H1 (cell line): Measurements from ENCODE around the gene DEDD. TPM values are rescaled to one million over a fixed set of nuclear protein-coding genes. Genes with fewer than 3 reads are reported as not detected.
A peak's percentile ranks its signal among the peaks of the same experiment; 100 is the strongest.

Experiments
- ASH2L ChIP-seq: fragments of 200-600, 300-600 bp; sonication (generic); IDR thresholded peaks from one replicate; pipeline ENCODE4 v1.7.1; 2017; ENCODE audit warnings: low read length
- CREB1 ChIP-seq: IDR thresholded peaks from 2 replicates; pipeline ENCODE4 v1.6.1; 2012; ENCODE audit warnings: inconsistent platforms
- CTCF ChIP-seq, 3 experiments: IDR thresholded peaks; 1 replicate in 2 of 3; 2 replicates in 1 of 3; pipeline versions ENCODE4 v1.5.1 to v1.6.1; 2011; ENCODE audit warnings: low read length in 3 of 3, mild to moderate bottlenecking in 3 of 3, inconsistent platforms in 2 of 3, low read depth in 1 of 3, moderate library complexity in 1 of 3; ENCODE audit not compliant: insufficient read depth in 1 of 3; ENCODE audit errors: control extremely low read depth in 1 of 3
- E2F6 ChIP-seq: IDR thresholded peaks from 2 replicates; pipeline ENCODE4 v1.6.1; 2012; ENCODE audit warnings: inconsistent platforms
- EP300 ChIP-seq, 2 experiments: IDR thresholded peaks; 1 replicate in 1 of 2; 2 replicates in 1 of 2; pipeline ENCODE4 v1.6.1; 2011 to 2012; ENCODE audit warnings: low read depth in 2 of 2, low read length in 2 of 2, mild to moderate bottlenecking in 2 of 2, borderline replicate concordance in 1 of 2, inconsistent platforms in 1 of 2, moderate library complexity in 1 of 2
- FOSL1 ChIP-seq: IDR thresholded peaks from 2 replicates; pipeline ENCODE4 v1.6.1; 2011; ENCODE audit warnings: mild to moderate bottlenecking, low read depth, low read length, moderate library complexity; ENCODE audit not compliant: insufficient read depth
- JUND ChIP-seq: IDR thresholded peaks from 2 replicates; pipeline ENCODE4 v1.6.1; 2011; ENCODE audit warnings: mild to moderate bottlenecking, improper control_type of control experiment, low read length
- MAX ChIP-seq: IDR thresholded peaks from 2 replicates; pipeline ENCODE4 v1.6.1; 2012; ENCODE audit warnings: inconsistent platforms
- PHF8 ChIP-seq: fragments of 200-600 bp; sonication (generic); conservative IDR thresholded peaks from 2 replicates; pipeline ENCODE4 v1.7.1; 2012; ENCODE audit warnings: low read depth, mild to moderate bottlenecking, inconsistent platforms, low read length, moderate library complexity
- RAD21 ChIP-seq, 2 experiments: IDR thresholded peaks in 1 of 2; conservative IDR thresholded peaks in 1 of 2; 2 replicates each; pipeline ENCODE4 v1.6.1; 2011; ENCODE audit warnings: low read depth in 2 of 2, low read length in 2 of 2, improper control_type of control experiment in 1 of 2, inconsistent platforms in 1 of 2, mild to moderate bottlenecking in 1 of 2, moderate library complexity in 1 of 2
- SIN3A ChIP-seq, 2 experiments: IDR thresholded peaks in 1 of 2; conservative IDR thresholded peaks in 1 of 2; 2 replicates each; pipeline ENCODE4 v1.6.1; 2011 to 2012; ENCODE audit warnings: low read length in 2 of 2, improper control_type of control experiment in 1 of 2, low read depth in 1 of 2, mild to moderate bottlenecking in 1 of 2
- SP4 ChIP-seq: IDR thresholded peaks from 2 replicates; pipeline ENCODE4 v1.6.1; 2012; ENCODE audit warnings: low read length, inconsistent platforms
- TAF7 ChIP-seq: optimal IDR thresholded peaks from 2 replicates; pipeline ENCODE3; 2011; ENCODE audit warnings: low read depth, mild to moderate bottlenecking, inconsistent platforms, low read length, moderate library complexity, borderline replicate concordance
- USF2 ChIP-seq: IDR thresholded peaks from 2 replicates; pipeline ENCODE4 v1.6.1; 2011; ENCODE audit warnings: low read length, improper control_type of control experiment
- YY1 ChIP-seq: IDR thresholded peaks from 2 replicates; pipeline ENCODE4 v1.6.1; 2011; ENCODE audit warnings: low read depth, mild to moderate bottlenecking, low read length
- polyA plus RNA-seq, 7 experiments: library from polyadenylated mRNA; depleted of rRNA in 3 of 7; stranded (reverse) in 5 of 7; unstranded in 2 of 7; fragments of >200 nt in 5 of 7; fragments of 200-250 nt in 2 of 7; gene quantifications; 1 replicate in 5 of 7; 2 replicates in 1 of 7; 4 replicates in 1 of 7; pipeline versions ENCODE4 v1.2.1 to v1.2.3, GENCODE V29; 2011 to 2013; ENCODE audit warnings: missing spikeins in 2 of 7, mixed read lengths in 2 of 7
- total RNA-seq: library from RNA; stranded (reverse); fragmentation: NEBNext Ultra II Directional; extraction: Animal tissue kit (Norgen Biotek cat#: 25700); gene quantifications from 2 replicates; pipeline ENCODE4 v1.2.1, GENCODE V29; 2021

The DEDD gene
- total and polyA plus RNA-seq, 2 of the 8 experiments (the other 6 are each of a cell fraction or from before 2014, with no cell fraction given) = 42.6 to 55.9 TPM

- TF ChIP-seq PHF8 (peak; percentile 99), EP300 (IDR thresholded peaks at IDR 0.05; ENCODE audit: borderline replicate concordance in 1 of 2, low read depth in 2 of 2, low read length in 2 of 2) (no peak), ASH2L (peak; percentile 94), FOSL1 (no peak), SIN3A (conservative IDR thresholded peaks at IDR 0.05 in 1 of 2, IDR thresholded peaks at IDR 0.05 in 1 of 2; ENCODE audit: low read depth in 1 of 2, low read length in 2 of 2) (peak; percentile 72 to 74; a peak in 2 of 4 replicates), SP4 (peak; percentile 89; the same call in 1 of the 2 replicates), TAF7 (no peak), RAD21 (IDR thresholded peaks at IDR 0.05 in 1 of 2, conservative IDR thresholded peaks at IDR 0.05 in 1 of 2; ENCODE audit: low read depth in 2 of 2, low read length in 2 of 2) (peak in 1 of 2 experiments; percentile 23; a peak in 2 of 4 replicates), USF2 (no peak; the same call in 1 of the 2 replicates), JUND (0 out of 2 replicates have a peak, but pooled peaks have one; percentile 31), E2F6 (peak; percentile 73), MAX (peak; percentile 90), CTCF (IDR thresholded peaks at IDR 0.05; ENCODE audit: control extremely low read depth in 1 of 3, insufficient read depth in 1 of 3, low read depth in 1 of 3, low read length in 3 of 3) (peak; percentile 32 to 40 (median 38); a peak in 3 of 4 replicates), CREB1 (peak; percentile 86), YY1 (peak; percentile 99)
Observed at GRCh38 chr1:161177112-161177935, 44.9 kb upstream of the DEDD start, which contains the start of gene B4GALT3 (continued).
